ENCODE measurements around the gene OXLD1.

OXLD1 gene

DNA sequence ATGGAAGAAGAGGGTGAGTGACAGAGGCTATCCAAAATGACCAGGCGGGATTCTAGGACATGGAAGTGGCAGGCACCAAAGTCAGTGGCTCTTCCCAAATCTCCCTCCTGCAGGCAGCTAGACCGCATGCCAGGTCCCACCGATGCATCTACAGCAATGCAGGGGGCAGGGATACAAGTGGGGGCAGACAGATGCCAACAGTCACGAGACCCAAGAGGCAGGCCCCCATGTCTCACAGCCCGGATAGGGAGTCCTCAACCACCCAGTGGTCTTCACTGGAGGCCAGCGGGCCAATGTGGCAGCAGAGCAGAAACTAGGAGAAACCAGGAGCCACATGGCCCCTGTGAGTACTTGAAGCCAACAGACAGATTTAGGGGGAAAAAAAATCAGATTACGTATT, 49.5 kb downstream of the OXLD1 start:
- ChIA-PET POLR2A (no interaction called here), CTCF (interaction anchor here (3.2 kb wide), 1 partner anchor 16 kb away, joined by 23 read pairs; no protein-coding TSS in a partner anchor)
- H3K9me3 ChIP-seq (ENCODE audit: control insufficient read depth, insufficient read depth, low read depth, low read length): no peaks in the 10 kb centered on the region
- no peak overlapping the region for H3K27ac ChIP-seq (ENCODE audit: extremely low read depth, low read depth, low read length)
- no peak for TF ChIP-seq ZNF202 (tag by site-specific recombination; IDR thresholded peaks at IDR 0.05; ENCODE audit: borderline replicate concordance)
- 0 out of 2 replicates have a peak, but pooled peaks have one; percentile 7 for TF ChIP-seq GLIS1 (tag by site-specific recombination; IDR thresholded peaks at IDR 0.05)
- H3K4me3 ChIP-seq (ENCODE audit: low read depth, low read length): no peak overlapping the region
- H3K4me1 ChIP-seq (ENCODE audit: control insufficient read depth, insufficient read depth, low read length): no peaks in the 10 kb centered on the region
- peaks cover 60 to 79% of the 10 kb centered on the region in 2 experiments for H3K36me3 ChIP-seq (ENCODE audit: control insufficient read depth in 2 of 2, insufficient read depth in 1 of 2, low read length in 2 of 2)

GRCh38 chr17:81615401-81615930, 50.9 kb downstream of the OXLD1 start:
- CTCF ChIA-PET: interaction anchor here (0.5 to 3.2 kb wide), 4 partner anchors 9 to 175 kb away, joined by 3 to 23 read pairs (median 6); no protein-coding TSS in a partner anchor
- Histone ChIP-seq H3K4me3 (ENCODE audit: low read depth, low read length) (no peak overlapping the region), H3K27ac (ENCODE audit: extremely low read depth, low read depth, low read length) (no peak overlapping the region; the same call in 1 of the 2 replicates), H3K4me1 (ENCODE audit: control insufficient read depth, insufficient read depth, low read length) (no peaks in the 10 kb centered on the region), H3K9me3 (ENCODE audit: control insufficient read depth, insufficient read depth, low read depth, low read length) (no peaks in the 10 kb centered on the region), H3K36me3 (ENCODE audit: control insufficient read depth in 2 of 2, insufficient read depth in 1 of 2, low read length in 2 of 2) (peaks cover 61 to 75% of the 10 kb centered on the region in 2 experiments)
- no peak for TF ChIP-seq ZNF140 (tag by site-specific recombination; IDR thresholded peaks at IDR 0.05)
- POLR2A ChIA-PET: no interaction called here
